Esophagus muscularis mucosa (tissue), 3 donors: ENCODE results near the gene GLCE.

Experiments used
- EP300 ChIP-seq: sonication (generic); formaldehyde crosslinking; IDR thresholded peaks from one replicate; pipeline ENCODE4 v1.6.1; 2017; ENCODE audit warnings: antibody characterized with exemption
- POLR2A ChIP-seq: fragments of 450-650 bp; IDR thresholded peaks from one replicate; pipeline ENCODE4 v1.6.1; 2017; ENCODE audit warnings: antibody characterized with exemption, moderate library complexity, mild to moderate bottlenecking, low read depth
- POLR2AphosphoS5 ChIP-seq, 2 donors: sonication (generic); formaldehyde crosslinking; IDR thresholded peaks; one replicate each; pipeline ENCODE4 v1.6.1; 2017; ENCODE audit warnings: antibody characterized with exemption in 2 of 2

DNA sequence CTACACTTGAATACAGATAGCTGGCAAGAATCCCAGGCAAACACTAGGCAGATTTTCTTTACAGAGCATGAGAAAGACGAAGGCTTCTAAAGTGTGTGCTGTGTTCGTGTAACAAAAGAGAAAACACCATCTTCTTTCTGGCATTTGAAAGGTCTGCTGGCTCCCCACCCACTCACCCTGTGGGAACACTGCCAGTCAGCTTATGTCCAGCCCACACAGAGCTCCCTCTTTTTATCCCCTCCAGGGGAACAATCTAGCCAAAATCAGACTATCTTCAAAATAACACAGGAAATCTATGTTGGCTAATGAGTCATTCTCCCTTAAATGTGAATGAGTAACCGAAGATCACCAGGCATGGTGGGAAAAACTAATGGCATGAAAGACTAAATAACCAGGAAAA, 92.7 kb downstream of the GLCE start:
- TF ChIP-seq POLR2AphosphoS5 (IDR thresholded peaks at IDR 0.05) (no peak), POLR2A (no peak), EP300 (no peak)
